ENCODE results near the gene PIGC.

Gene PIGC

GRCh38 chr1:172467446-172467845 is 23.6 kb upstream of the PIGC start:
- Histone ChIP-seq H3K9ac (ENCODE audit: low read length in 2 of 2) (no peak overlapping the region), H3K36me3 (ENCODE audit: control insufficient read depth in 2 of 2, insufficient read depth in 2 of 2, low read length in 2 of 2) (no peaks in the 10 kb centered on the region), H3K27ac (ENCODE audit: low read length) (no peak overlapping the region), H3K9me3 (ENCODE audit: control insufficient read depth in 2 of 2, low read length in 2 of 2) (no peaks in the 10 kb centered on the region), H3K4me3 (ENCODE audit: low read length in 2 of 2) (no peak overlapping the region), H3K27me3 (ENCODE audit: control insufficient read depth in 1 of 2, insufficient read depth in 2 of 2, low read length in 2 of 2) (no peaks in the 10 kb centered on the region), H3K4me1 (ENCODE audit: control insufficient read depth, insufficient read depth, low read length) (no peaks in the 10 kb centered on the region)

GRCh38 chr1:172466795-172467407 is 23.0 kb upstream of the PIGC start:
- Histone ChIP-seq H3K9me3 (ENCODE audit: control insufficient read depth in 2 of 2, low read length in 2 of 2) (no peaks in the 10 kb centered on the region), H3K4me1 (ENCODE audit: control insufficient read depth, insufficient read depth, low read length) (no peaks in the 10 kb centered on the region), H3K9ac (ENCODE audit: low read length in 2 of 2) (no peak overlapping the region), H3K27me3 (ENCODE audit: control insufficient read depth in 1 of 2, insufficient read depth in 2 of 2, low read length in 2 of 2) (no peaks in the 10 kb centered on the region), H3K27ac (ENCODE audit: low read length) (no peak overlapping the region), H3K36me3 (ENCODE audit: control insufficient read depth in 2 of 2, insufficient read depth in 2 of 2, low read length in 2 of 2) (no peaks in the 10 kb centered on the region), H3K4me3 (ENCODE audit: low read length in 2 of 2) (no peak overlapping the region)

GRCh38 chr1:172465617-172466016 is 21.7 kb upstream of the PIGC start:
- Histone ChIP-seq H3K4me3 (ENCODE audit: low read length in 2 of 2) (no peak overlapping the region), H3K36me3 (ENCODE audit: control insufficient read depth in 2 of 2, insufficient read depth in 2 of 2, low read length in 2 of 2) (no peaks in the 10 kb centered on the region), H3K9me3 (ENCODE audit: control insufficient read depth in 2 of 2, low read length in 2 of 2) (no peaks in the 10 kb centered on the region), H3K9ac (ENCODE audit: low read length in 2 of 2) (no peak overlapping the region), H3K27ac (ENCODE audit: low read length) (no peak overlapping the region), H3K4me1 (ENCODE audit: control insufficient read depth, insufficient read depth, low read length) (no peaks in the 10 kb centered on the region), H3K27me3 (ENCODE audit: control insufficient read depth in 1 of 2, insufficient read depth in 2 of 2, low read length in 2 of 2) (no peaks in the 10 kb centered on the region)

- Histone ChIP-seq H3K9ac (ENCODE audit: low read length in 2 of 2) (no peak overlapping the region), H3K9me3 (ENCODE audit: control insufficient read depth in 2 of 2, low read length in 2 of 2) (no peaks in the 10 kb centered on the region), H3K27ac (ENCODE audit: low read length) (no peak overlapping the region), H3K36me3 (ENCODE audit: control insufficient read depth in 2 of 2, insufficient read depth in 2 of 2, low read length in 2 of 2) (no peaks in the 10 kb centered on the region), H3K27me3 (ENCODE audit: control insufficient read depth in 1 of 2, insufficient read depth in 2 of 2, low read length in 2 of 2) (no peaks in the 10 kb centered on the region), H3K4me3 (ENCODE audit: low read length in 2 of 2) (no peak overlapping the region), H3K4me1 (ENCODE audit: control insufficient read depth, insufficient read depth, low read length) (no peaks in the 10 kb centered on the region)
These were observed 17.0 kb upstream of the PIGC start for GRCh38 chr1:172460887-172461315.

GRCh38 chr1:172460177-172460576 is 16.3 kb upstream of the PIGC start:
- no peak overlapping the region for H3K27ac ChIP-seq (ENCODE audit: low read length)

GRCh38 chr1:172457479-172458130 is 13.7 kb upstream of the PIGC start:
- Histone ChIP-seq H3K9me3 (ENCODE audit: control insufficient read depth in 2 of 2, low read length in 2 of 2) (no peaks in the 10 kb centered on the region), H3K9ac (ENCODE audit: low read length in 2 of 2) (no peak overlapping the region), H3K36me3 (ENCODE audit: control insufficient read depth in 2 of 2, insufficient read depth in 2 of 2, low read length in 2 of 2) (no peaks in the 10 kb centered on the region), H3K4me3 (ENCODE audit: low read length in 2 of 2) (no peak overlapping the region), H3K4me1 (ENCODE audit: control insufficient read depth, insufficient read depth, low read length) (no peaks in the 10 kb centered on the region), H3K27ac (ENCODE audit: low read length) (no peak overlapping the region), H3K27me3 (ENCODE audit: control insufficient read depth in 1 of 2, insufficient read depth in 2 of 2, low read length in 2 of 2) (no peaks in the 10 kb centered on the region)

More at GRCh38 chr1:172460177-172460576, 16.3 kb upstream of the PIGC start:
- Histone ChIP-seq H3K27me3 (ENCODE audit: control insufficient read depth in 1 of 2, insufficient read depth in 2 of 2, low read length in 2 of 2) (no peaks in the 10 kb centered on the region), H3K9me3 (ENCODE audit: control insufficient read depth in 2 of 2, low read length in 2 of 2) (no peaks in the 10 kb centered on the region), H3K9ac (ENCODE audit: low read length in 2 of 2) (no peak overlapping the region), H3K36me3 (ENCODE audit: control insufficient read depth in 2 of 2, insufficient read depth in 2 of 2, low read length in 2 of 2) (no peaks in the 10 kb centered on the region), H3K4me3 (ENCODE audit: low read length in 2 of 2) (no peak overlapping the region), H3K4me1 (ENCODE audit: control insufficient read depth, insufficient read depth, low read length) (no peaks in the 10 kb centered on the region)

- Histone ChIP-seq H3K4me3 (ENCODE audit: low read length in 2 of 2) (no peak overlapping the region), H3K27me3 (ENCODE audit: control insufficient read depth in 1 of 2, insufficient read depth in 2 of 2, low read length in 2 of 2) (no peaks in the 10 kb centered on the region)
These were observed 12.5 kb upstream of the PIGC start for GRCh38 chr1:172456344-172456769.

GRCh38 chr1:172455451-172455850 is 11.6 kb upstream of the PIGC start:
- Histone ChIP-seq H3K9me3 (ENCODE audit: control insufficient read depth in 2 of 2, low read length in 2 of 2) (no peaks in the 10 kb centered on the region), H3K27ac (ENCODE audit: low read length) (no peak overlapping the region), H3K36me3 (ENCODE audit: control insufficient read depth in 2 of 2, insufficient read depth in 2 of 2, low read length in 2 of 2) (no peaks in the 10 kb centered on the region), H3K4me3 (ENCODE audit: low read length in 2 of 2) (no peak overlapping the region), H3K27me3 (ENCODE audit: control insufficient read depth in 1 of 2, insufficient read depth in 2 of 2, low read length in 2 of 2) (no peaks in the 10 kb centered on the region), H3K9ac (ENCODE audit: low read length in 2 of 2) (no peak overlapping the region), H3K4me1 (ENCODE audit: control insufficient read depth, insufficient read depth, low read length) (no peaks in the 10 kb centered on the region)

More at GRCh38 chr1:172456344-172456769, 12.5 kb upstream of the PIGC start:
- no peaks in the 10 kb centered on the region for H3K4me1 ChIP-seq (ENCODE audit: control insufficient read depth, insufficient read depth, low read length)
- no peaks in the 10 kb centered on the region for H3K9me3 ChIP-seq (ENCODE audit: control insufficient read depth in 2 of 2, low read length in 2 of 2)
- no peaks in the 10 kb centered on the region for H3K36me3 ChIP-seq (ENCODE audit: control insufficient read depth in 2 of 2, insufficient read depth in 2 of 2, low read length in 2 of 2)
- no peak overlapping the region for H3K27ac ChIP-seq (ENCODE audit: low read length)
- H3K9ac ChIP-seq (ENCODE audit: low read length in 2 of 2): no peak overlapping the region

- no peak overlapping the region for H3K4me3 ChIP-seq (ENCODE audit: low read length in 2 of 2)
- no peaks in the 10 kb centered on the region for H3K27me3 ChIP-seq (ENCODE audit: control insufficient read depth in 1 of 2, insufficient read depth in 2 of 2, low read length in 2 of 2)
- H3K27ac ChIP-seq (ENCODE audit: low read length): no peak overlapping the region
- no peaks in the 10 kb centered on the region for H3K36me3 ChIP-seq (ENCODE audit: control insufficient read depth in 2 of 2, insufficient read depth in 2 of 2, low read length in 2 of 2)
- H3K9me3 ChIP-seq (ENCODE audit: control insufficient read depth in 2 of 2, low read length in 2 of 2): no peaks in the 10 kb centered on the region
- H3K4me1 ChIP-seq (ENCODE audit: control insufficient read depth, insufficient read depth, low read length): no peaks in the 10 kb centered on the region
- H3K9ac ChIP-seq (ENCODE audit: low read length in 2 of 2): no peak overlapping the region
These were observed 9.7 kb upstream of the PIGC start for GRCh38 chr1:172453607-172454006.

- Histone ChIP-seq H3K9ac (ENCODE audit: low read length in 2 of 2) (no peak overlapping the region), H3K36me3 (ENCODE audit: control insufficient read depth in 2 of 2, insufficient read depth in 2 of 2, low read length in 2 of 2) (no peaks in the 10 kb centered on the region), H3K27me3 (ENCODE audit: control insufficient read depth in 1 of 2, insufficient read depth in 2 of 2, low read length in 2 of 2) (no peaks in the 10 kb centered on the region), H3K9me3 (ENCODE audit: control insufficient read depth in 2 of 2, low read length in 2 of 2) (no peaks in the 10 kb centered on the region), H3K27ac (ENCODE audit: low read length) (no peak overlapping the region), H3K4me1 (ENCODE audit: control insufficient read depth, insufficient read depth, low read length) (no peaks in the 10 kb centered on the region), H3K4me3 (ENCODE audit: low read length in 2 of 2) (no peak overlapping the region)
These were observed 9.3 kb upstream of the PIGC start for GRCh38 chr1:172453153-172453545.

GRCh38 chr1:172452536-172453152 is 8.8 kb upstream of the PIGC start:
- H3K27ac ChIP-seq (ENCODE audit: low read length): no peak overlapping the region
- no peaks in the 10 kb centered on the region for H3K9me3 ChIP-seq (ENCODE audit: control insufficient read depth in 2 of 2, low read length in 2 of 2)
- no peaks in the 10 kb centered on the region for H3K27me3 ChIP-seq (ENCODE audit: control insufficient read depth in 1 of 2, insufficient read depth in 2 of 2, low read length in 2 of 2)
- H3K4me3 ChIP-seq (ENCODE audit: low read length in 2 of 2): no peak overlapping the region
- H3K36me3 ChIP-seq (ENCODE audit: control insufficient read depth in 2 of 2, insufficient read depth in 2 of 2, low read length in 2 of 2): no peaks in the 10 kb centered on the region
- no peaks in the 10 kb centered on the region for H3K4me1 ChIP-seq (ENCODE audit: control insufficient read depth, insufficient read depth, low read length)
- no peak overlapping the region for H3K9ac ChIP-seq (ENCODE audit: low read length in 2 of 2)
